NCI-H1048 (cell line): ENCODE measurements around the gene VN1R5.
"Not testable (repeated sequence)": the region's sequence is repeated elsewhere in the genome, so short reads cannot be mapped to it uniquely, and the experiment has no call there.

Experiments
- DNase-seq: peaks from one replicate; lab custom pipeline; 2025; lab: John Stamatoyannopoulos, UW

Gene VN1R5

DNA sequence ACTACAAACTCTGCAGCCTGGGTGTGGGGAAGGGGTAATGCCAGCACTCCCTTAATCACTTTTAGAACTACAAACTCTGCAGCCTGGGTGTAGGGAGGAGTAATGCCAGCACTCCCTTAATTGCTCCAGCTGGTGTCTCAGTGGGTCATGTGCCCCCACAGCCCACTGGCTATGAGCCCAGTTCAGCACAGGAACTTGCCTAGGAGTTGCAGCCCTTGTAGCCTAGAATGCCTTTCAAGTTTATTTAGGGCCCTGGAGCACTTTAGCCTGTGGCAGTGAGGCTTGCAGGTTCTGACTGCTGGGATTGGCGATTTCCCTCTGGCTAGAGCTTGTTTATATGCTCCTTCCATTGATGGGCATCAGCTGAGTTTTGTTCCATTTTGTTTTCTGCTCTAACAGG lies 17.1 kb downstream of the VN1R5 start:
- no peak for DNase-seq

DNA sequence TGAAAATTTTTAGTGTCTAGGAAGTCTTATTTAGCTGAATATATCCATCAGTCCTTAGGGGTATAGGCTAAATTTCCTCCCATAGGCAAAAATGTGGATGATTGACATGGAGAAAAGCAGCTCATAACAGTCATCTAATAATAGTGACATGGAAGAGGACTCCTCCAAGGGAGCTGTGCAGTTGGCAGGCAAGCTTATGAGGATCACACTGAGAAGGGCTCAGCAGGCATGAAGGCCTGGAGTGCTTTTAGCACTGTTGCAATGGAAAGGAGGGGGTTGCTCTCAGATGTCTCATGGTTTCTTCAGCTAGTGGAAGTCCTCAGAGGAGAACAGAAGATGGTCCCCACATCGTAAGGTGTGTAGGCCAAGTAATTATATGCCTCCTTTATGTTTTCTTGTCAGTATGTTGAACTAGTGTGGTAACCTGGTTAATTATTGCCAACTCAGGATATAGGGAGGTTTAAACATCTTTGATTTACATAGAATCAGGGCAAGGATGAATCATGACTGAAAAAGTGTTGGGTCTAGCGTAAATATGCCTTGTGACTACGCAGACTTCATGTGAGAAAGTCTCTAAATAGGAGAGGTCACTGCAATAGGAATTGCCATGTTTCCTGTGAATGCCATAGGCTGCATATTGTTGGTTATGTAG lies 18.9 kb downstream of the VN1R5 start:
- DNase-seq: no peak

GRCh38 chr1:247277191-247277590 lies 21.3 kb downstream of the VN1R5 start:
- DNase-seq: no peak

DNA sequence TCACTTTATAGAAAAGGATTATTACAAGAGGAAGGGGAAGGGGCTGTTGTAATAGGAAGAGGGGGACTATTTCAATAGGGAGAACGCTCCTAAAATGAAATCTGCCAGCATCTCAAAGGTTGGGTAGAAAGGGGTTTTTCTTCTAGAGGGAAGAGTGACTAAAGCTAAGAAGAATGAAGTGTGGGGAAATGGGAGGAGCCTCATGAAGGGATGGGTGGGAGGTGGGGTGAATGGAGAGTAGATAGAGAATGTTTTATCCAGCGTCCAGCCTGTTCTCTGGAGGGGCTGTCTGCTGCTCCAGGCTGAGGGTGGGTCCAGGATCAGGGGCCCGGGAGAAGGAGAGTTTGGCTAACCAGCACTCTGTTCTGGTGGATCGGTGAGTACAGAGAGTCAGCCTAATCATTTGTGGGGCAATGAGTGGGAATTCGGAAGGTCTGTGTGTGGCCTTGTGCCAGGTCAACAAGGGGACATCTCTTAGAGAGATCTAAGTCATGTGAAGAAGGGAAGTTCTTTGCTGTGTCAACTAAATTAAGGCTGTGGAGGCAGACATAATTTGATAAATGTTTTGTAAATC lies 25.2 kb downstream of the VN1R5 start:
- DNase-seq: no peak

DNA sequence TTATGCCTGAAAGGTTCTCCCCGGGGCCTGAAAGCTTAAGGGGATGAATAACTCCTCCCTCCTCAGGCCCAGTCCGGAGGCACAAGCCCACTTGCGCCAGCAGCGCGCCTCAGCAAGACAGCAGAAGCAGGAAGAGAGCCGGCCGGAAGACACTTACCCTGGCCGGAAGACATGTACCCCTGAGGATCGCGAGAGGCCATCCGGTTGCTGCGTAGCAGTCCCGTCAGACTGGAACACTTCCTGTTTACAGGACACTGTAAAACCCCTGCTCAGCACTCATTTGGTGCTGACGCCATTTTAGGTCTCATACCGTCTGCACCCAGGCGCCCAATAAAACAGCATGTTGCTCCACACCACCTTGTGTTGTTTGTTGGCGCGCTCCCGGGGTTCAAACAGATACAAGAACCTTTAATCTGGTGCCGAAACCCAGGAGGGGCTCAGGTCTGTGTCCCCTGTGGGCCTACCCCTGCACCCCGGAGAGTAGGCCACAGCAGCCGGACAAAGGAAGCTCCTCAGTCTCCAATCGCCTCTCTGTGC lies 30.3 kb downstream of the VN1R5 start:
- DNase-seq: no peak

GRCh38 chr1:247287460-247287859 lies 31.6 kb downstream of the VN1R5 start:
- DNase-seq: no peak

GRCh38 chr1:247288341-247288740 lies 32.5 kb downstream of the VN1R5 start:
- DNase-seq: no peak

DNA sequence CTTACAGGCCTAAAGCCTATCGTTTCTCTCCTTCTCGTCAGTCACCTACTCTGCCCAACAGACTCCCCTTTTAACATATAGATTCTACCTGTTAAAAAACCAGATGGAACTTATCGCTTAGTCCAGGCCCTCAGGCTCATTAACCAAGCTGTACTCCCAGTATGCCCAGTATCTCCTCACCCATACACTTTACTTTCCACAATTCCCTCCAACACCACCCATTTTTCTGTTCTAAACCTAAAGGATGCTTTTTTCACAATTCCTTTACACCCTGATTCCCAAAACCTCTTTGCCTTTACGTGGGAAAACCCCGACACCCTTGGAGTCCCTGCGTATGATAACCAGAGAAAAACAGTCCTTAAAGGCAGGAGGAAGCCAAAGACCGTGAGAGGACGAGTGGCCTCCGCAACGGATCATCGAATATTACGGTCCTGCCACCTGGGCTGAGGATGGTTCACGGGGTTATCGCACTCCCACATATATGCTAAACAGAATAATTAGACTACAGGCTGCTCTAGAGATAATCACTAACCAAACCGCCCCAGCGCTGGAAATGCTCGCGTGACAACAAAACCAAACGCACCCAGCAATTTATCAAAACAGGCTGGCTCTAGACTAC lies 33.5 kb downstream of the VN1R5 start:
- DNase-seq: not testable (repeated sequence)

- DNase-seq: no peak
Observed at GRCh38 chr1:247290576-247290975, 34.7 kb downstream of the VN1R5 start.

DNA sequence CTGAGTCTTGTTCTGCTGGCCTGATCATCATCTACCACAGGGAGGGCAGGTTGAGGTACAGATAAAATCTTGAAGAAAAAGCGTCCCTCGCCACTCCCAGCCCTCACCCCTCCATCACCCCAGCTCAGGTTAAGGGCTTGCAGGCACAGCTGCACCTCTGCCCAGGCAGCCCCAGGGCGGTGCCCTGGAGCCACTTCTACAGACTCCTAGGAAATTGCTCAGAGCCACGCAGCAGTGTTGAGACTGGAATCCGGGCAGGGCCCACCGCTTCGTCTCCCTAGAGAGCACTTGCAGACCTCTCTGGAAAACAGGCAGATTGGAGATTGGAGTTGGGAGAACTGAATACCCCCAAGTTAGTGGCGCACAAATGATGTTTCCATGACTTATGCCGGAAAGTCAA lies 35.3 kb downstream of the VN1R5 start:
- DNase-seq: no peak

DNA sequence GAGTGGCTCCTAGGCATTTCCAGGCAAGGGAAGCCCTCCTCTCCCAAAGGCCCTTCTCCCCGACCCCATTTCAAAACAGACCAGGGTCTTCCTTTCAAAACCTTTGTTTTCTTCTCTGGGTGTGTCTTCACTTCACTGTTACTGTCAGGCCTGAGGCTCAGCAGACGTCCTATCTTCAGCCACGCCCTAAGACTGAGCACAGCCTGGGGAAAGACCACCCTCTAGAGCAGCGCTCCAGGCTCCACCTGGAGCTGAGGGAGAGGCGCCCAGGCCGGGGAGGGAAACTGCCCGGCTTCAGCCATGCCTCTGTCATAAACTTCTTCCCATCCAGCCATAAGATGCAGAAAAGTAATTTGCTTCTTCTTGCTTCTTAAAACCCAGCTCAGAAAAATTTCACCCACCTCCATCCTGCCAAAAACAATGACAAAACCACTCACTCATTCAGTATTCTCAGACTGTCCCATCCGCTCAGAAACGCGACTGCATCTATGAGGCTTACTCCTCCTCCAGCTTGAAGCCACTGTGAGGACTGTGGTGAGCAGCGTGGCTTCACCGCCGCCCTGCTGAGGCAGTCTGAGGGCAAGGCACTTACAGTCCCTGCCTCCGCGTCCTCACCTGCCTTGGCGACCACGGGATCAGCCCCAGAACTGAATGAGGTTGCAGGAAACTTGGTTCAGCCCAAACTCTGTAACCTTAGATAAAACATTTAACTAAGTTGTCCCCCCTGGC lies 36.1 kb downstream of the VN1R5 start:
- DNase-seq: no peak

DNA sequence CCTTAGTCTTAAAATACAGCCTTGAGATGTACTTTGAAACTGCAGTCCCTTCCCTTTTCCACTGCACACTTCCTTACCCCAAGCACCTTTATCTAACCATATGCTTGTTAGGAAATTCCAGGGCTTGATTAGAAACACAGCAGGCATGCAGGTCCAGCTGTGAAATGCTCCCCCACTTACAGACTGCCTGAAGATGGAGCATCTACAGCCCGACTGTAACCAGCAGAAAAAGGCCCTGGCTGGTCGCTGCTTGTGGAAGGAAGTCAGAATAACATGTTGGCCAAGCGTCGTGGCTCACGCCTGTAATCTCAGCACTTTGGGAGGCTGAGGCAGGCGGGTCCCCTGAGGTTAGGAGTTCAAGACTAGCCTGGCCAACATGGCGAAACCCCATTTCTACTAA lies 37.2 kb downstream of the VN1R5 start:
- no peak for DNase-seq

- no peak for DNase-seq
Observed at GRCh38 chr1:247294282-247294681, 38.4 kb downstream of the VN1R5 start.

DNA sequence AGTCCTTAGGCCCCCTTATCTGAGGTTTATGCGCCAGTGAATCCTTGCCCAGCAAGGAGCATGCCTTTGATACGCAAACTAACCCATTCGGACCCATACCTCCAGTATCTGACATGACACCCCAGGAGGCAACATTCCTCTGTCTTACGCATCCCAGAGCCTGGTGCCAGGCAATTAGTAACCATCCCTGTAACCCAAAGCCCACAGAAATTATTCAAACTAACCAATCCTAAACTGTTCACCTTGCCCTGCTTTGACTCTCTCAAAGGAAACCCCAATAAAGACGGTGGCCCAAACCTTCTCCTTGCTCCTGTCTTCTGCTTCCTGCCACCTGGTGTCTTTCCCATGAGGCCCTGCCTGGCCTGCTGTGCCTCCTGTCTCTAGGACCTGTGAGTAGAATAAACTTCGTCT lies 39.4 kb downstream of the VN1R5 start:
- no peak for DNase-seq

- DNase-seq: no peak
Observed at GRCh38 chr1:247295746-247296145, 39.9 kb downstream of the VN1R5 start.

DNA sequence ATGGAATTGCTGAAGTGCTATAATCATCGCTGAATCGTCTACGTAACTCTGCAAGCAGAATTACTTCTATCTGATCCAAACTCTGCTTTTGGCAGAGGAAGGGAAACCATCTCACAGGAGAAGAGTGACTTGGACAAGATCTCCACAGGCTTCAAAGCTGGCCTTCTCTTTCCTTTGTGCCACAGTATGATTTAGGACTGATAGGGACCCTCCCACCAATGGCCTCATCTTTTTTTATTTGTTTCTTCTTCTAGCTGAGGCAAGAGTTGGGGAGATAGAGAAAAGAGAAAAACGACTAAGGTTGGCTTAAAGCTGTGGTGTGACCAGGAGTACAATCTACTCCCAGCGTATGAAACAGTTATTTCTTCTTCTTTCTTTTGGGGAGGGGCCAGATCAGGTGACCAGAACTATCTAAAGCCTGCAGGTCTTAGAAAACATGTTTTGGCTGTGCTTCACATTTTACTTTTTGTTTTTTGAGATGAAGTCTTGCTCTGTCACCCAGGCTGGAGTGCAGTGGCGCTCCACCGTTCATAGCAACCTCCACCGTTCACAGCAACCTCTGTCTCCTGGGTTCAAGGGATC lies 40.8 kb downstream of the VN1R5 start:
- no peak for DNase-seq

DNA sequence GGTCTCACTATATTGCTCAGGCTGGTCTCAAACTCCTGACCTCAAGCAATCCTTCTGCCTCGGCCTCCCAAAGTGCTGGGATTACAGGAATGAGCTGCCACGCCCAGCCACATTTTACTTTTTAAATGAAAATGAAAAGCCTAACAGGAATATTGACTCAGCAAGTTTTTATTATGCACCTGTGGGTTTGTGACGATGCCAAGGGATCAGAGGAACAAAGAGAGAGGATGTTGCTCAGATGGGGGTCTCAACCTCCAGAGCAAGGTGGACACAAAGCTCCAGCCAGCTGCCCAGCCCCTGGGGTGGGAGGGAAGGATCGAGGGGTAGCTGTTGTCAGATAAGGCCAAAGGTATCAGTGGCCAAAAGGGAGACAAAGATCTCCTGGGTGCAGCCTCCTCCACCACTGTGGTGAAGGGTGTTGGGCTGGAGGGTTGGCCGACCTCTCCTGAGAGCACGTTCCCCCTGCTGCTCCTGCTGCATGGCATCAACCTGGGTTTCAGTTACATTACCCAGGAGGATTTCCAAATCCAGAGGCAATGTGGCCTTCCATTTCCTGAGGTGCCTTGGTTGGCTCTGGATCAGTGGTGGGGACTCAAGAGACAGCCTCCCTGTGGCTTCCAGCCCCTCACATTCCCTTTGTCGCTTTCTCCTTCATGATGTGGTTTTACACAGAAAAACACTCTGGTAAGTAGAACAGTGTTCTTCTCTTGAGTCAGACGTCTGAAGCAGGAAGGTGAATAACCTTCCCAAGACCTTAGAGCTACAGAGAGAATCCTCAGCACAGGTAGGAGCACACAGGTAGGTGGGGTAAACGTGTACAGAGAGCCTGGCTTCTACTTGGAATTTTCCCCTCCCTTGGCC lies 41.6 kb downstream of the VN1R5 start:
- no peak for DNase-seq

DNA sequence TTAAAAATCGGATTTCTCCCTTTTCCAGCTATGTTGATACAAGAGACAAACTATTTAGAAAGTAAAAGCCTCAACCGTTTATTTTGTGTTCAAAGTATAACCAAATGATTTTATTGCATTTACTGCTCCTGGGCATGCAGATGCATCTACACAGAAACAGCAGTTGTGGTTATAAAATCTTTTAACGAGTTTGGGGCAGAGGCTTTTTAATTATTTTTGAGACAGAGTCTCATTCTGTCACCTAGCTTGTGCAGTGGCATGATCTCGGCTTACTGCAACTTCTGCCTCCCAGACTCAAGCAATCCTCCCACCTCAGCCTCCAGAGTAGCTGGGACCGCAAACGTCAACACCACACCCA lies 42.2 kb downstream of the VN1R5 start:
- DNase-seq: no peak

DNA sequence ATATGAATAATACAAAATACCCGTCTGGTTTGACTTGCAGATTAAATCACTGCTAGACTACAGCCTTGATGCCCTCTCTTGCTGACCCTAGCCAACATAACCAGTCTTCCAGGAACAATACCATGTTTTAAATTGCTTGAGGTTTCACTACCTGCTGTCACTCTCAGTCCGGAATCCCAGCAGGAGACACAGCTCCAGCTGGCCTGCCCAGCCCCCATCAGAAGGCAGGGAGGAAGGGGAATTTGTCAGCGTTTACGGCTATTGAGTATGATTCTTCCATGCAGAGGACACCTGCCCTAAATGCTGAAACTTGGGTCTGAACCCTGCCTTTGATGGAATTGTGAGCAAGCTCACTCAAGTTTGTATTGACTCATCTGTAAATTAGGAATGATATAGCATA lies 42.8 kb downstream of the VN1R5 start:
- no peak for DNase-seq

- DNase-seq: no peak
Observed at GRCh38 chr1:247299723-247300381, 44.0 kb downstream of the VN1R5 start.
